HepG2 (cell line): ENCODE data around the gene CDH22. TPM values are rescaled to one million over a fixed set of nuclear protein-coding genes. Genes with fewer than 3 reads are reported as not detected.

Experiments
- BHLHE40 ChIP-seq: IDR thresholded peaks from 2 replicates; pipeline ENCODE4 v1.6.1; 2011; ENCODE audit warnings: low read length, improper control_type of control experiment
- BRCA1 ChIP-seq: sonication (generic); formaldehyde crosslinking; IDR thresholded peaks from 2 replicates; pipeline ENCODE4 v1.4.0; 2020; ENCODE audit warnings: missing genetic modification reagents
- DZIP1 ChIP-seq: sonication (generic); formaldehyde crosslinking; IDR thresholded peaks from 2 replicates; pipeline ENCODE4 v1.5.0; 2020; ENCODE audit warnings: mild to moderate bottlenecking, missing genetic modification reagents
- GLMP ChIP-seq: sonication (generic); formaldehyde crosslinking; IDR thresholded peaks from 2 replicates; pipeline ENCODE4 v1.9.0; 2021; ENCODE audit warnings: missing genetic modification reagents, mild to moderate bottlenecking, borderline replicate concordance
- HIVEP1 ChIP-seq: sonication (generic); formaldehyde crosslinking; IDR thresholded peaks from 2 replicates; pipeline ENCODE4 v1.4.0; 2020; ENCODE audit warnings: mild to moderate bottlenecking, missing genetic modification reagents
- MXD1 ChIP-seq: sonication (generic); formaldehyde crosslinking; IDR thresholded peaks from 2 replicates; pipeline ENCODE4 v1.4.0; 2020; ENCODE audit warnings: mild to moderate bottlenecking, missing genetic modification reagents
- NR2F2 ChIP-seq: IDR thresholded peaks from 2 replicates; pipeline ENCODE4 v1.6.1; 2012; ENCODE audit warnings: low read depth, inconsistent platforms, borderline replicate concordance
- PITX1 ChIP-seq: sonication (generic); formaldehyde crosslinking; IDR thresholded peaks from 2 replicates; pipeline ENCODE4 v1.5.1; 2020; ENCODE audit warnings: mild to moderate bottlenecking, missing genetic modification reagents
- POGZ ChIP-seq: sonication (generic); formaldehyde crosslinking; IDR thresholded peaks from 2 replicates; pipeline ENCODE4 v1.4.0; 2020; ENCODE audit warnings: mild to moderate bottlenecking, missing genetic modification reagents
- SKI ChIP-seq: fragments of 450-650 bp; IDR thresholded peaks from one replicate; pipeline ENCODE4 v1.6.1; 2018; ENCODE audit warnings: mild to moderate bottlenecking; ENCODE audit not compliant: partially characterized antibody
- SMYD3 ChIP-seq: sonication (generic); formaldehyde crosslinking; IDR thresholded peaks from 2 replicates; pipeline ENCODE4 v1.8.1; 2023; ENCODE audit warnings: mild to moderate bottlenecking, missing genetic modification reagents
- YEATS4 ChIP-seq: sonication (generic); formaldehyde crosslinking; IDR thresholded peaks from 2 replicates; pipeline ENCODE4 v1.4.0; 2020; ENCODE audit warnings: missing genetic modification reagents, borderline replicate concordance
- ZNF501 ChIP-seq: sonication (generic); formaldehyde crosslinking; IDR thresholded peaks from 2 replicates; pipeline ENCODE4 v1.5.1; 2020; ENCODE audit warnings: mild to moderate bottlenecking, moderate library complexity, missing genetic modification reagents
- polyA plus RNA-seq, 8 experiments: library from polyadenylated mRNA; depleted of rRNA in 3 of 8; stranded (reverse) in 7 of 8; unstranded in 1 of 8; fragments of >200 nt; fragmentation: Illumina TruSeq in 4 of 8; extraction: Trizol in 4 of 8; gene quantifications; 2 replicates each; pipeline versions ENCODE4 v1.2.1 to v1.2.3, GENCODE V29; 2011 to 2016; ENCODE audit warnings: low read depth in 4 of 8, missing spikeins in 1 of 8, mixed read lengths in 1 of 8; ENCODE audit not compliant: insufficient read depth in 1 of 8
- total RNA-seq, 5 experiments: library from RNA; depleted of rRNA; stranded (reverse); fragments of >200 nt; fragmentation: Illumina TruSeq; extraction: Trizol; gene quantifications; 2 replicates each; pipeline ENCODE4 v1.2.3, GENCODE V29; 2016; ENCODE audit warnings: low read depth in 1 of 5
- TF ChIP-seq, protein P1 (sequence below): sonication (generic); formaldehyde crosslinking; IDR thresholded peaks from 2 replicates; pipeline ENCODE4 v1.4.0; 2020; ENCODE audit warnings: mild to moderate bottlenecking, missing genetic modification reagents
- TF ChIP-seq, protein P2 (sequence below): sonication (generic); formaldehyde crosslinking; IDR thresholded peaks from 2 replicates; pipeline ENCODE4 v1.5.1; 2020; ENCODE audit warnings: missing genetic modification reagents, mild to moderate bottlenecking, borderline replicate concordance
- TF ChIP-seq, protein P3 (sequence below): IDR thresholded peaks from 2 replicates; pipeline ENCODE4 v1.6.1; 2016

CDH22 gene
- total and polyA plus RNA-seq, 2 of the 13 experiments (the other 11 are each of a cell fraction or from before 2014, with no cell fraction given), result not detected

GRCh38 chr20:46331611-46332361 is 23.5 kb upstream of the CDH22 start (continued):
- TF ChIP-seq SKI, result no peak
- 0 out of 2 replicates have a peak, but pooled peaks have one; percentile 21 for TF ChIP-seq ZNF501 (CRISPR knock-in tag)
- TF ChIP-seq PITX1, result peak; percentile 69; the same call in 1 of the 2 replicates
- no peak for TF ChIP-seq NR2F2
- TF ChIP-seq, protein P1, sequence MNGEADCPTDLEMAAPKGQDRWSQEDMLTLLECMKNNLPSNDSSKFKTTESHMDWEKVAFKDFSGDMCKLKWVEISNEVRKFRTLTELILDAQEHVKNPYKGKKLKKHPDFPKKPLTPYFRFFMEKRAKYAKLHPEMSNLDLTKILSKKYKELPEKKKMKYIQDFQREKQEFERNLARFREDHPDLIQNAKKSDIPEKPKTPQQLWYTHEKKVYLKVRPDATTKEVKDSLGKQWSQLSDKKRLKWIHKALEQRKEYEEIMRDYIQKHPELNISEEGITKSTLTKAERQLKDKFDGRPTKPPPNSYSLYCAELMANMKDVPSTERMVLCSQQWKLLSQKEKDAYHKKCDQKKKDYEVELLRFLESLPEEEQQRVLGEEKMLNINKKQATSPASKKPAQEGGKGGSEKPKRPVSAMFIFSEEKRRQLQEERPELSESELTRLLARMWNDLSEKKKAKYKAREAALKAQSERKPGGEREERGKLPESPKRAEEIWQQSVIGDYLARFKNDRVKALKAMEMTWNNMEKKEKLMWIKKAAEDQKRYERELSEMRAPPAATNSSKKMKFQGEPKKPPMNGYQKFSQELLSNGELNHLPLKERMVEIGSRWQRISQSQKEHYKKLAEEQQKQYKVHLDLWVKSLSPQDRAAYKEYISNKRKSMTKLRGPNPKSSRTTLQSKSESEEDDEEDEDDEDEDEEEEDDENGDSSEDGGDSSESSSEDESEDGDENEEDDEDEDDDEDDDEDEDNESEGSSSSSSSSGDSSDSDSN, result no peak
- TF ChIP-seq GLMP (CRISPR knock-in tag), result no peak
- TF ChIP-seq, protein P2, sequence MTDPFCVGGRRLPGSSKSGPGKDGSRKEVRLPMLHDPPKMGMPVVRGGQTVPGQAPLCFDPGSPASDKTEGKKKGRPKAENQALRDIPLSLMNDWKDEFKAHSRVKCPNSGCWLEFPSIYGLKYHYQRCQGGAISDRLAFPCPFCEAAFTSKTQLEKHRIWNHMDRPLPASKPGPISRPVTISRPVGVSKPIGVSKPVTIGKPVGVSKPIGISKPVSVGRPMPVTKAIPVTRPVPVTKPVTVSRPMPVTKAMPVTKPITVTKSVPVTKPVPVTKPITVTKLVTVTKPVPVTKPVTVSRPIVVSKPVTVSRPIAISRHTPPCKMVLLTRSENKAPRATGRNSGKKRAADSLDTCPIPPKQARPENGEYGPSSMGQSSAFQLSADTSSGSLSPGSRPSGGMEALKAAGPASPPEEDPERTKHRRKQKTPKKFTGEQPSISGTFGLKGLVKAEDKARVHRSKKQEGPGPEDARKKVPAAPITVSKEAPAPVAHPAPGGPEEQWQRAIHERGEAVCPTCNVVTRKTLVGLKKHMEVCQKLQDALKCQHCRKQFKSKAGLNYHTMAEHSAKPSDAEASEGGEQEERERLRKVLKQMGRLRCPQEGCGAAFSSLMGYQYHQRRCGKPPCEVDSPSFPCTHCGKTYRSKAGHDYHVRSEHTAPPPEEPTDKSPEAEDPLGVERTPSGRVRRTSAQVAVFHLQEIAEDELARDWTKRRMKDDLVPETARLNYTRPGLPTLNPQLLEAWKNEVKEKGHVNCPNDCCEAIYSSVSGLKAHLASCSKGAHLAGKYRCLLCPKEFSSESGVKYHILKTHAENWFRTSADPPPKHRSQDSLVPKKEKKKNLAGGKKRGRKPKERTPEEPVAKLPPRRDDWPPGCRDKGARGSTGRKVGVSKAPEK (CRISPR knock-in tag), result no peak; the same call in 1 of the 2 replicates
- TF ChIP-seq BHLHE40, result peak; percentile 73
- no peak for TF ChIP-seq BRCA1 (CRISPR knock-in tag)
- TF ChIP-seq, protein P3, sequence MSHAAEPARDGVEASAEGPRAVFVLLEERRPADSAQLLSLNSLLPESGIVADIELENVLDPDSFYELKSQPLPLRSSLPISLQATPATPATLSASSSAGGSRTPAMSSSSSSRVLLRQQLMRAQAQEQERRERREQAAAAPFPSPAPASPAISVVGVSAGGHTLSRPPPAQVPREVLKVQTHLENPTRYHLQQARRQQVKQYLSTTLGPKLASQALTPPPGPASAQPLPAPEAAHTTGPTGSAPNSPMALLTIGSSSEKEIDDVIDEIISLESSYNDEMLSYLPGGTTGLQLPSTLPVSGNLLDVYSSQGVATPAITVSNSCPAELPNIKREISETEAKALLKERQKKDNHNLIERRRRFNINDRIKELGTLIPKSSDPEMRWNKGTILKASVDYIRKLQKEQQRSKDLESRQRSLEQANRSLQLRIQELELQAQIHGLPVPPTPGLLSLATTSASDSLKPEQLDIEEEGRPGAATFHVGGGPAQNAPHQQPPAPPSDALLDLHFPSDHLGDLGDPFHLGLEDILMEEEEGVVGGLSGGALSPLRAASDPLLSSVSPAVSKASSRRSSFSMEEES (CRISPR knock-in tag), result no peak
- TF ChIP-seq SMYD3, result no peak
- no peak; the same call in 1 of the 2 replicates for TF ChIP-seq MXD1 (CRISPR knock-in tag)
- TF ChIP-seq POGZ (CRISPR knock-in tag), result 0 out of 2 replicates have a peak, but pooled peaks have one; percentile 29
- no peak; the same call in 1 of the 2 replicates for TF ChIP-seq DZIP1
- TF ChIP-seq YEATS4 (CRISPR knock-in tag), result 0 out of 2 replicates have a peak, but pooled peaks have one; percentile 46
- TF ChIP-seq HIVEP1 (CRISPR knock-in tag), result 0 out of 2 replicates have a peak, but pooled peaks have one; percentile 20
